Measurements from ENCODE around the gene GPER1.
"Not testable (repeated sequence)": the region's sequence is repeated elsewhere in the genome, so short reads cannot be mapped to it uniquely, and the experiment has no call there.

Gene GPER1

DNA sequence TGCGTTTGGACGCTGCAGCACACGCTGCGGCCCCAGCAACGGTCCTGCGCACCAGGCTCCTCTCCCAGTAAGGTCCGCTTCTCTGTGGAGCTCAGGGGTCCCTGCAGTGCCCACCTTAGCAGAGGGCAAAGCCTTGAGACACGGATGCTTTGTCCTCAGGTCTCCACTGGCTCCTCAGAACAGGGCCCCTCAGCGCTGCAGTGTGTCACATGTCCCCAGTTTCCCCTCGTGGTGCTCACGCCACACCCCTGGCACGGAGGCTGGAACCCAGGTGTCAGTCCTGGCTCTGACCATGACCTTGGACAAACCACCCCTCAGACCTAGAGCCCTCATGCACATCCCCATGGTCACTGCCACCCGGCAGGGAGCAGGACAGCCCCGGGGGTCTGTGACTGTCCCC lies 19.9 kb upstream of the GPER1 start:
- no peak for DNase-seq (ENCODE audit: low read depth in 3 of 3)

DNA sequence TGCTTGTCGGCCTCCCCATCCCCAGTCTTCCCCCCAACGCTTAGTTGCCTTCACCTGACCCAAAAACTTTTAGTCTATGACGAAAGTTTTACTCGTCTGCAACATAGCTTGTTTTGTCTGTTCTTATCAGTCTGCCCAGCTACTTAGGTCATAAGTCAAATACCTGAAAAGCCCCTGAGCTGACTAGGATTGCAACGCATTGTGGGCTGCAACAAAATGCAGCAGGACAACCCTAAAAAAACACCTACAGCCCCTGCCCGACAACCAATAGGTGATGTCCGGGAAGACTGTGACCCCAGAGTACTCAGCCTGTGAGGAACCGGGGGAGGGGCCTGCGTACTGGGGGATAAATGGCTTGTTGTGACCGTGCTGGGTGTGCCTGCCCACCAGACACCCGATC lies 19.3 kb upstream of the GPER1 start:
- DNase-seq (ENCODE audit: low read depth in 3 of 3): no peak

DNA sequence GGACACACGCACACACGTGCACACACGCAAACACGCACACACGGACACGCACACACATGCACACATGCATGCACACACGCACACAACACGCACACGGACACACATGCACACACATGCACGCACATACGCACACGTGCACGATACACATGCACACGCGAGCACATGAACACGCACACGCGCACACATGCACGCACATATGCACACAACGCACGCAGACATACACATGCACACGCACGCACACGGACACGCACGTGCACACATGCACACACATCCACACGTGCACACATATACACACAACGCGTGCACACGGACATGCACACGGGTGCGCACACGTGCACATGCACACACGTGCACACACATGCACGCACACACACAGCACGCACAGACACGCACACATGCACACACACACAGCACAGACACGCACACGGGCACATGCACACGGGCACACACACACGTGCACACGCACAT lies 17.3 kb upstream of the GPER1 start:
- no peak for DNase-seq (ENCODE audit: low read depth in 3 of 3)

DNA sequence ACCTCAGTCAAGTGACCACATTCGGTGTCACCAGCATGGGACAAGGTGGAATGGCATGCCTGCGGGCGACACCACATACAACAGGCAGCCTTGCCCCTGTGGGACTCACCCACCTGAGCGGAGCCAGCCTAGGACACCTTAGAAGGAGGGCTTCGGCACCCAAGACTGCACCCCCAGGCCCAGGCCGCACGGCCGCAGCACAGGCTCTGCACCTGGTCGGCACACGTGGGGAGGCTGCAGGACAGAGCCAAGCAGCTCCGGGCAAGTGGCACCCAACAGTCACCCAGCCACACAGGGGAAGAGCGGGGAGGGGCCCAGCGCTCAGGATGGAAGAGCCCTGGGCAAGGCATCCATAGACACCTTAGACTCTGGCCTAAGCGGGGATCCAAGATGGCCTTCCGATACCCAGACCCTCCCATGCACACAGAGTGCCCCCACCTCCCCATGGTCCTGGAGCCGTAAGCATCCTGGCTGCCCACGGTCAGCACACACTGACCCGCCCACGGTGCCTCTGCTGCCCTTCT lies 16.1 kb upstream of the GPER1 start:
- no peak for DNase-seq (ENCODE audit: low read depth in 3 of 3)

DNA sequence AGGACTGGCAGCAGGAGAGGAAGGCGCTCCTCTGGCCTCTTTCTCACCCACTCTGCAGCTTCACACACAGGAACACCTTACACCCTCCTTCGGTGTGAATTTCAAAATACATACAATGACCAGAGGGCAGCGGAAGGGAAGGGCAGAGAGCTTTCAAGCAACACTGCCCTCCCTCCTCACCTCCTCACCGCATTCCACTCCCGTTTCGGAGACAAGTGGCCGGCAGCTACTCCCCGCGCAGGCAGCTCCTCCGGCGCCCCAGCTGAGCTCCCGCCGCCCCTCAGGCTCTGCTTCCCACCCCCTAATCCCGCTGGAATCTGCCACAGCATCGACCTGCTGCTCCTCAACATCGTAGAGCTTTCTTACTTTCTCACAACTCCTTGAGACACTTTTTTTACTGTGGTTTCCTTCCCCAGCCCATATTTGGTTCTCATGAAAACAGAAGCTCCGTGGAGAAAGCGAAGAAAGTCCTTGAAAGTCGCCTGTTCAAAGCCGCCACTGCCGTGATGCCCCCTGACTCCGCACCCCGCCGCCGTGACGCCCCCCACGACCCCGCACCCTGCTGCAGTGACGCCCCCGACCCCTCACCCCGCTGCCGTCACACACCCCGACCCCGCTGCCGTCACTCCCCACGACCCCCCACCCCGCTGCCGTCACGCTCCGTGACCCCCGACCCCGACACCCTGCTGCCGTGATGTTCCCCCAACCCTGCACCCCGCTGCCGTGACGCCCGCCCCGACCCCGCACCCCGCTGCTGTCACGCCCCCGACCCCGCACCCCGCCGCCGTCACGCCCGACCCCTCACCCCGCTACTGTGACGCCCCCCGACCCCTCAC lies 14.6 kb upstream of the GPER1 start:
- no peak for DNase-seq (ENCODE audit: low read depth in 3 of 3)

DNA sequence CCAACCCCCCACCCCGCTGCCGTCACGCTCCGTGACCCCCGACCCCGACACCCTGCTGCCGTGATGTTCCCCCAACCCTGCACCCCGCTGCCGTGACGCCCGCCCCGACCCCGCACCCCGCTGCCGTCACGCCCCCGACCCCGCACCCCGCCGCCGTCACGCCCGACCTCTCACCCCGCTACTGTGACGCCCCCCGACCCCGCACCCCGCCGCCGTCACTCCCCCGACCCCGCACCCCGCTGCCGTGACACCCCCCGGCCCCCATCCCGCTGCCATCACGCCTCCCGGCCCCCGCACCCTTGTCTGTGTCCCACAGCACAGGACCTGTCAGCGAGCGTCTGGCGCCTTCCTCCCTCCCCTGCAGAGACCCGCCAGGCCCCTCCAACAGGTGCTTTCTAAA lies 13.9 kb upstream of the GPER1 start:
- DNase-seq (ENCODE audit: low read depth in 3 of 3): not testable (repeated sequence)

DNA sequence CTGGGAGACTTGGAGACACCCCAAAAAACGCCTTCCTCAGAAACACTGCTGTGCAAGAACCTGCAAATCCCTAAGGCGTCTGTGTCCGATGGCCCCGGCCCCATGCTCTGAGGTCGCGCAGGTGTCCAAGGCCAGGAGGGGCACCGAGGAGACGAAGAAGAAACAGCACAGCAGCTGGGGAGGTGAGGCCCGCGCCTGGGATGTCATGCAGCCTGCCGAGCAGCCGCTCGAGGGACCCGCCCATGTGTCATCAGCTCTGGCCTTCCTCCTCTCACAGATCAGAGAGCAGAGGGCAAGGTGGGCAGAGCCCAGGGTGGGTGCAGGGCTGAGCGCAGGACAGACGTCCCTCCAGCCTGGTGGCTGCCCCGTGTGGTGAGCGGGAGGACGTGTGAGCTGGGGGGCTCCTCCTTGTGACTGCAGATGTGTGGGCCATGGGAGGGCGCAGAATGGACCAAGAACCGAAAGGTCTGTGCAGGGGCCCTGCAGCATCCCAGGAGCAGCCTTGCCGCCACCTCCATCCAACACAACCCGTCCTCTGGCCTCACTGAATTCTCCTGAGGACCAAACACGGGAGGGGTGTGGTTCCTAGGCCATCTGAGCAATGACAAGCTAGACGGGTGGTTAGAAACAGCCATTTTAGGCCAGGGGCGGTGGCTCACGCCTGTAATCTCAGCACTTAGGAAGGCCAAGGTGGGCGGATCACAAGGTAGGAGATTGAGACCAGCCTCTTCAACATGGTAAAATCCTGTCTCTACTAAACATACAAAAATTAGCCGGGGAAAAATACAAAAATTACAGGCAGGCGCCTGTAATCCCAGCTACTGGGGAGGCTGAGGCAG lies 13.1 kb upstream of the GPER1 start:
- no peak for DNase-seq (ENCODE audit: low read depth in 3 of 3)

DNA sequence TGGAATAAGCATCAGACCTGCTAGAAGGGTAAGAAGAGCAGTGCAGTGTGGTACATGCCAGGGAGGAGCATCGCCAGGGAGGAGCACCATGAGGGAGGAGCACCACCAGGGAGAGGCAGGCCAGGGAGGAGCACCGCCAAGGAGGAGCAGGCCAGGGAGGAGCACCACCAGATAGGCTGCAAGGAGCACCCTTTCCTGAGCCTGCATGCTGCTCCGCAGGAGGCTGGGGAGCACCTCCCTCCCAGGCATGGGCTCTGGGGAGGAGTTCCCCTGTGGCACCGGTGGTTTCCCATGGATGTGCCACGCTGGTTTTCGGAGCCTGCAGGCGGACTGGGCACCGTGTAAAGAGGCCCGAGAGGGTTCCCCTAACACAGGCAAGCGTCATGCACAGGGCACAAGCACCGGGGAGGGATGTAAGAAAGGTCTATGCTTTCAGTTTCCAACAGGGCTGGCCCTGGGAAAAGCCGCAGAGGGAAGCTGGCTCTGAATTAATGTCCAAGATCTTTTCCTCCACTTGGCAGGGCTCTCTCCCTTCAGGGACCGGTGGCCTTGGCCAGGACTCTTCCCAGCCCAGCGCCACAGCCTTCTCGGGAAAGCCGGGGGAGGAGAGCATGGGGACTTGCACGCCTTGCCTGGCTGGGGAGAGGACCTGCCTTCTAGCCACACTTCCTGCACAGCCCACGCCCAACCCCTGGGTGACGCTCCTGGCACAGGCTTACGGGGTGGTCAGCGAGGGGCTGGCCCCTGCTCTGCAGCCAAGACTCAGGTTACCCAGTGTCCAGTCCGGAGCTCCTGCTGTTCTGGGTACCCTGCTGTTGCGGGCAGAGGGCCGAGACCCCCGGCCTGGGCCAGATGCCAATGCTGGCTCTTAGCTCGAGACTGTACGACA lies 11.5 kb upstream of the GPER1 start:
- no peak for DNase-seq (ENCODE audit: low read depth in 3 of 3)

DNA sequence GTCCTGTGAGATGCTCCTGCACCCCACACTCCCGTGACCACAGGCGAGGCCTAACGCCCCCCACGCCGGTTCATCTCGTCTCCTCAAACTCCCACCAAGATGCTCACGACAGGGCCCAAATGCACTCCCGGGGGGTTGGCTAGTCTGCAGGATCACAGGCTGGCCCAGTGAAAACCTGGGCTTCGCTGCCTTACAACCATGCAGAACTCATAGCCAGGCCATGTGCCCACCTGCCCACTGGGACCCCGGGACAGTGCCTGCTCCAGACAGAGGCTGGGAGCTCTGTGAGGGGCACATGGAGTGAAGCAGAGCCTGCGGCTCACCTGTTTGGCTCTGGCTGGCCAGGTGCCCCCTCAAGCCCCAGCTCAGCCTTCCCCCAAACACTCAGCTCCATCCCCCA lies 9.4 kb upstream of the GPER1 start:
- no peak for DNase-seq (ENCODE audit: low read depth in 3 of 3)

DNA sequence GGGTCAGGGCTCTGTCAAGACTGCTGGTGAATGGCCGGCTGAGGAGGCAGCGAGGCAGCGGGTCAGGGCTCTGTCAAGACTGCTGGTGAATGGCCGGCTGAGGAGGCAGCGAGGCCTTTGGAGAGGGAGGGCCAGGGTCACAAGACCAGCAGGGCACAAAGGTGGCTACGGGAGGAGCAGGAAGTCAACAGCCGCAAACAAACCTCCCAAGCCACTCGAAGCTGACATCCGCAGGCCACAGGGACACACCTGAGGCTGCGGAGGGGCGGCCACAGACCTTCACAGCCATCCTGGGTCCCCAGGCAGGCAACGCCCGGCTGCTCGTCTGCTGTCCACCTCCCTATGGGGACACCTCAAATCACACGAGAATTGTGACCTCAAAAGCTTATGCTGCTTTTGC lies 8.9 kb upstream of the GPER1 start:
- DNase-seq (ENCODE audit: low read depth in 3 of 3): no peak

DNA sequence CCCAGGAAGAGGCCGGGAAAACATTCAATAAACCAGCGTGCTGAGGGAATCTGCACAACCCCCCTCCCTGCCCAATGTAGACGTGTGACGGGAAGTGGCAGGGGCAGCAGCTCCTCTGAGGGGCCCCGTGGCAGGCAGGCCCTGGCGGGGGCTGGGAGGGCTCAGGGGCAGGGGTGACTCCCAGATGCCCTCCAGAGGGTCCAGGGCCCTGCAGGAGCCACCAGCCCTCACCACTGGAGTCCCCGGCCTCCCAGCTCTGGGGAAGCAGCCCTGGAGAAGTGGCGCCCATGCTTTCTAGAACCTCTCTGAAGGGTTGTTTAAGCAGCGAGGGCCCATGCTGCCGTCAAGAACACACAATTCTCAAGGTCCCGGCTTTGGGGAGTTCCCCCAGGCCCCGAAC lies 8.4 kb upstream of the GPER1 start:
- DNase-seq (ENCODE audit: low read depth in 3 of 3): no peak

DNA sequence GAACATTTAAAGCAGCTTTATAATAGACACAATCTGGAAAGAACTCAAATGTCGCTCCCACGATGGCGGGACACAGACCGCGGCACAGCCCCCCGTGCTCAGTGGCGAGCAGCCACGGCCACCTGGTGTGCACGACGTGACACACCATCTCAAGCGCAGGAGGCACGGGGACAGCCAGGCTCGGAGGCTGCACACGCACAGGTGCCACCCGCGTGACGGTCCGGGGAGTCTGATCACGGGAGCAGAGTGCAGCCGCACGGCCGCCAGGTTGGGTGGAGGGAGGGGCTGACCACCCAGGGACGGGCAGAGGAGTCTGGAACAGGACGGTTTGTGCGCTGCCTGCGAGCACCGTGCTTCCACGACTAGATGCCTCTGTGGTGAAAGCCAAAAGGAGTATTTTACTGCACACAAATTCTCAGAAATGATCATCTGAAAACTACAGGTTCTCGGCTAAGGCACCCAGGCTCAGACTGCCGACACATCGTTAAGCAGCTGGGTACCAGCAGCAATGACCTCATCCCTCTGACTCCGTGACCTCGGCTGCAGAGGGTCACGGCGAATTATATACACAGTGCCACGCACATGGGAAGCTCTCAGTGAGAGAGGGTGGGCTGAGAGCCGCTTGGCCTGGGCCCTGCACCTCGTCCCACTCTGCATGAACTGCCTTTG lies 7.5 kb upstream of the GPER1 start:
- DNase-seq (ENCODE audit: low read depth in 3 of 3): no peak

DNA sequence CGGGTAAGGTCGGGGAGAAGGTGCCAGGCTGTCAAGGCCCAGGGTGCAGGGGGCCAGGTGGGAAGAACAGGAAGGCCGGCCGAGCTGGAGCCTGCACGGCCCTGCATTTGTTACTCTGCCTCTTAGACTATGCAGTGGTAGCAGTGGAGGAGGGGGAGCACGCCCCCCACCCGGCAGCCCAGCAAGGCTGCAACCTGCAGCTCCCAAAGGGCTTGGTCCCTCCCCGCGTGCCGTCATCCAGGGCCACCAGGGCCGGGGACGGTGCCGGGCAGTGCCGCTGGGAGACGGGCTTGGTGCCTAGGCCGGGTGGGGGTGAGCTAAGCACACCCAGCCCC lies 7.0 kb upstream of the GPER1 start:
- DNase-seq (ENCODE audit: low read depth in 3 of 3): no peak

DNA sequence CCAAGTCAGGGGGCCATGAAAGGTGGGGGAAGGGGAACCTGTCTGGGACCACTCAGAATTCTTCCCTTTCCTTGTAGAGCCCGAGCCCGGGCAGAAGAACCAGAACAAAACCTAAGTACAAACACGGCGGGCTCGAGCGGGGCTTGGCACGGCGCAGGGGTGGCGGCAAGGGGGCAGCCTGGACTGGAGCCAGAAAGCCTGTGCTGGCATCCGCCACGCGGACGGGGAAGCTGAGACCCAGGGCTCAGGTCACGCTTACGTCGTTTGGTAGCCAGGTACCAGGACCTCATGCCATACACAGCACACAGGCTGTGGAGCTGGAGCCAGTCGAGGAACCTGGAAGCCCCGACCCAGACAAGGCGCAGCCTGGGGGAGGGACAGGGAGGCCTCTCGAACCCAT lies 6.6 kb upstream of the GPER1 start:
- DNase-seq (ENCODE audit: low read depth in 3 of 3): no peak

DNA sequence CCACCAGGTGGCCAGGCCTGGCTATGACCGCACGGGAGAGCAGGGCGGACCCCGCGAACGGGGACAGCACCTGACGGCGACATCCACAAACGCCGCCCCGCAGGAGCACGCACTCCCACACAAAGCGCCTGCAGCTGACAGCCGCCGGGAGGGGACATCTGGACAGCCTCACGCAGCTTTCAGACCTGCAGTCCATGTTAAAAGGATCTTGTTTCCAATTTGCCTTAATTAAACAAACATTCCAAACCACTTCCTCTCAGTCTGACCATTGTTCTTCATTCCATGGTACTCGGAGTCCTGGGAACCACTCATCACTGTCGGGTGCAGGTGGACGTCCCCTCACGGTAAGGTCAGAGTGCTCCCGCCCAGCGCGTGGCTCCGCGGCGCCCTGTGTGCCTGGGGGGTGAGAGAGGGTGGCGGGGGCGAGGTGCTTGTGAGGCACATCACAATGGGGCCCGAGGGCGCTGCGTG lies 5.9 kb upstream of the GPER1 start:
- no peak for DNase-seq (ENCODE audit: low read depth in 3 of 3)

DNA sequence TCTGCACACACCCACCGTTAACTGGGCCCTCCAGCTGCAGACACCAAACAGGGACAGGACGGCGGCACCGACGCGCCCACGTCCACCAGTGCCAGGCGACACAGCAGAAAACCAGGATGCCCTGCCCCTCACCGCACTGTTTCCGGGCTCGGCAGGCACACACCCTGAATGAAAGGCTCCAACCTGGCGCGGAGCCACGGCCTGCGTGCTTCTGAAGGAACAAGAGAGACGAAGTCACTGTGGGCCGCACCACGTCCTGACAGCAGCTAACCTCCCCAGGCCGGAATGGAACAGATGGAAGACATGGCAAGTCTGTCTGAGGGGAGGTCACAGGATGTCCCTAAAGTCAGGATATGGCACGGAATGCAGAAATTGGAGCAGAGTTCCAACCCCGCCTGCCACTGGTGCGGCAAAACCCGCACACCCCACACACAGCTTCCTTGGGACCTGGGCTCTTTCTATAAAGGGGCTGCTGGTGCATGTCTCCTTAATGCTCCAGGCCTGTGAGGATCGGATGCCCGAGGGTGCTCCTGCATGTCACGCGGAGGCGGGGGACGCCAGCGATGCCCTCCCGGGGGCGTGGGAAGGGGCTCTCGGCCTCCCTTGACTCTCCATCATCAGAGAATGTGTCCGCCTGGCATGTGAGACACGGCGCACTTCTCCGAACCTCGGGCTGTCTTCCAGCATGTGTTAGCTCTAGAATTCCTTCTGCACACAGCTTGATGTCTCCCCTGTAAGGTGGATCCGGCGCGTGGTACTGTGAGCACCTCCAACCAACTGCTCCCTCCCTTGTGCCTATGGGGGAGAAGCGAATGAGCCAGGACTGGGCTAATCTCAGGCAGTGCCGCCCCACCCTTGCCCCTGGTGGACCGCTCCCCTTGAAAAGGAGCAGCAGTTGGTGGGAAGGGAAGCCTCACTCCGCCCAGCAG lies 3.9 kb upstream of the GPER1 start:
- no peak for DNase-seq (ENCODE audit: low read depth in 3 of 3)

DNA sequence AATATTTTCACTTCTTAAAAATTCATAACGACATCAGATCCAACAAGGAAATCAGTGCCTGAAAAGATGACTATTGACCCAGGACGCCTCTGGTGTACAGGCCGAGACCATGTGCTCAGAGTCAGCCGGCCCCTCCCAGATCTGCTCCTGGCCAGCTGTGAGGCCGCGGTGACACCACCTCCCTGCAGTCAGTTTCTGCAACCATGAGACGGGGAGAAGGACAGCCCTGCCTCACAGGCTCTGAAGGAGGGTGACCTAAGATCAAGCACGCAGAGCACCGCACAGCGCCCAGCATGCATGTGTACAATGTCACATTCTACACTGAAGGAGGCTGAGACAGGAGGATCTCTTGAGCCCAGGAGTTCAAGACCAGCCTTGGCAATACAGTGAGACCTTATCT lies 2.6 kb upstream of the GPER1 start:
- no peak for DNase-seq (ENCODE audit: low read depth in 3 of 3)

DNA sequence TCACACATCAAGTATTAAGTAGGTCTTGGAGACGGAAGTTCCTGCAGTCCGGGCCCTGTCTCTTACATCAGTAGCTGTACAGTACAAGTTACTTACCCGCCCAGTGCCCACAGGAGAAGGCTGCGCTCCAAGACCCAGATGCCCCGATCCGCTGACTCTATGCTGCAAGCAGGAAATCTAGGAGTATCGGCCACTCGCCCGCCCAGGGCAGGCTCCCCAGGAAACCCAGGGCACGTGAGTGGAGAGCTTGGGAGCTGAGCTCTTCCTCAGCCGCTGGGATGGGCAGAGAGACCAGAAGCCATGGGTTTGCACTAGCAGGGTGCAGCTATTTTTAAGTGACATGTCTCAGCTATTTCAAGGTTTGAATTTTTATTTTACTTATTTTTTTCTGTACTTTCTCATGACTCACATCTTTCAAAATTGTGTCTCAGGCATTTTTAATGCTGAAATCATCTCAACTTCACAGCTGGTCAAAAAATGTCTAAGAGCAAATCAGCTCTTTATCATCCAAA lies 1.9 kb upstream of the GPER1 start:
- DNase-seq (ENCODE audit: low read depth in 3 of 3): no peak

DNA sequence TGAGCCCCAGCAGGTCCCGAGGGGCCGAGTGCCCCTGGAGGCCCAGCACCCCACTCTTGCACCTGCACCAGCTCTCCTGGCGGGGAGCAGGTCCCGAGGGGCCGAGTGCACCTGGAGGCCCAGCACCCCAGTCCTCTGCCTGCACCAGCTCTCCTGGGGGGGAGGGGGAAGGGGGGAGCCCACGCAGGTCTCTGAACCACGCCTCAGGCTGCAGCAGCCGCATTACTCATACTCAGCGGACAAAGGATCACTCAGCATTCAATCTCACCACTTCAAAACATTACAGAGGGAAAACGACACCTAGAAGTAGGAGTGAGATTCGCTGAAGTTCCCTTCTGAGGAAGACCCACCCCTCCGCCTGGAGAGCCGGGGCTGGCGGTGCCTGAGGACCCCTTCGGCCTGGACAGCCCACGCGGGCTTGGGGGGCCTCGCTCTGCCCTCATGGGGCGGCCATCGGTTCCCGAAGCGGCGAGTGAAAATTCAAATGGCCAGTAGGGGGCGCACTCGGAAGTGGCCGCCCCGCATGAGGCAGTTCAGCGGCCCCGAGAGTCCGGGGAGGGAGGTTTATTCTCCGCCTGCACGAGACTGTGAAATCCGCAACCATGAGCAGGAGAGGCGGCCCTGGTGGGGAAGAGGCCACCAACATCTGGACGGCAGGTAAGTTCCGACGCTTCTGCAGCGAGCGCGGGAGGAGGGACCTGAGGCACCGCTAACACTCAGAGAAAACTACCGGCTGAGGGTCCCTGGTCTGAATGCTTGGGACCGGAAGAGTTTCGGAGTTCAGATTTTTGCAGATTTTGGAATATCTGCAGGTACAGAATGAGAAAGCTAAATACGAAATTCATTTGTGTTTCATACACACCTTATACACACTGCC lies 1.1 kb upstream of the GPER1 start:
- DNase-seq (ENCODE audit: low read depth in 3 of 3): peak; percentile 47 to 68 (median 53)

Data from stimulated activated CD4-positive, alpha-beta T cell treated with anti-CD3 and anti-CD28 coated beads, TNF-alpha, amount 100 ng/mL, for 24 hours (primary cell).